T-helper 17 cell (primary cell): Measurements from ENCODE around the gene KCNJ13. TPM values are rescaled to one million over a fixed set of nuclear protein-coding genes. Genes with fewer than 3 reads are reported as not detected.

Source experiments
- ATAC-seq: fragments of 150-1000 bp; cut with Tn5 transposase; 2 replicates; pipeline ENCODE4 v1.10.0; 2021; ENCODE audit warnings: mild to moderate bottlenecking, moderate library complexity
- DNase-seq, 3 donors: peaks; one replicate each; pipeline versions ENCODE4 v3.0.0 to v3.0.0-alpha.2; 2020 to 2021
- H3K9me3 ChIP-seq: one replicate; pipeline ENCODE4 v1.7.0; 2013; ENCODE audit warnings: low read length, mild to moderate bottlenecking; ENCODE audit not compliant: control insufficient read depth, poor library complexity, severe bottlenecking
- H3K27ac Mint-ChIP-seq: one replicate; pipeline ENCODE4 v1.8.0; 2022; ENCODE audit warnings: mild to moderate bottlenecking, moderate library complexity, mixed read lengths
- H3K27me3 Mint-ChIP-seq: one replicate; pipeline ENCODE4 v1.8.0; 2022; ENCODE audit warnings: mixed read lengths
- H3K36me3 Mint-ChIP-seq: one replicate; pipeline ENCODE4 v1.8.0; 2022; ENCODE audit warnings: low read depth, mixed read lengths
- H3K4me1 Mint-ChIP-seq: one replicate; pipeline ENCODE4 v1.8.0; 2022; ENCODE audit warnings: mild to moderate bottlenecking, mixed read lengths
- H3K4me3 Mint-ChIP-seq: one replicate; pipeline ENCODE4 v1.8.0; 2022; ENCODE audit warnings: mild to moderate bottlenecking, moderate library complexity, mixed read lengths
- total RNA-seq, 4 donors: library from RNA in 2 of 4; stranded (reverse) in 2 of 4; gene quantifications; one replicate each; pipeline ENCODE4 v1.2.3 and lab custom pipeline; 2022 to 2026

KCNJ13 gene
- total RNA-seq = not detected
- total RNA-seq (lab: John Stamatoyannopoulos, UW) = 0 reads per million in 2 donors

DNA sequence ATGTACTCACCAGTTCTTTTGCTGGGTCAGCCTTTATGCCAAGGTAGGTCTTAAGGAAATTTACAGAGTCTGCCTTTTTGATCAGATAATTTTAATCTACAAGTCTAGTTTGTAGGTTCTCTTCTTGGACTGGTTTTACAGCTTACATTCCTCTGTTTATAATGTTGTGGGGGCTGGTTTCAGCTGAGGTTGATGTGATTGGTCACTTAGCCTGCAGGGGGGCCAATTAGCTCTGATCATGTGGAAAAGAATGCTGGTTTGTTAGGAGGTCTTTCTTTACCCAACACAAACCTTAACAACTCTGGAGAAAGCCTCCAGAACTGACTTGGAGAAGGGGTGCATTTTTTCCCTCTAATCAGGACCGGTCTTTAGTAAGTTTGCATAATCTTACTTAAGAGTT lies at the start of gene KCNJ13:
TSS of gene KCNJ13 (minus strand) at position 131 of the 400 bp plus-strand sequence. CDS start 5,203 bp downstream, outside the sequence.
- no peak for DNase-seq
- Mint-ChIP-seq H3K27ac (no peak within 1 kb of the TSS), H3K36me3 (peaks cover 2% of the 10 kb centered on the region), H3K4me3 (no peak within 1 kb of the TSS), H3K4me1 (peaks cover 15% of the 10 kb centered on the region), H3K27me3 (no peaks in the 10 kb centered on the region)
- no peak for ATAC-seq
- no peaks in the 10 kb centered on the region for H3K9me3 ChIP-seq

DNA sequence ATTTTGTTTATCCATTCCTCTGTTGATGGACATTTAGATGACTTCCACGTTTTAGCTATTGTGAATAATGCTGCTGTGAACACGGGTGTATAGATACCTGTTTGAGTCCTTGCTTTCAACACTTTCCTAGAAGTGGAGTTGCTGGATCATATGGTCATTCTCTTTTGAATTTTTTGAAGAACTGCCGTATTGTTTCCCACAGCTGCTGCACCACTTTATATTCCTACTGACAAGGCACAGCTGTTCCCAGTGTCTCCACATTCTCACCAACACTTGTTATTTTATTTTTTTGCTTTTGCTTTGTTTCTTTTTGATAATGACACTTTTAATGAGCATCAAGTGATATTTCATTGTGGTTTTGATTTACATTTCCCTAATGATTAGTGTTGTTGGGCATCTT lies 41.4 kb upstream of the KCNJ13 start:
- Mint-ChIP-seq H3K36me3 (peaks cover 11% of the 10 kb centered on the region), H3K4me1 (peaks cover 7% of the 10 kb centered on the region), H3K27ac (no peak overlapping the region), H3K4me3 (no peak overlapping the region), H3K27me3 (no peaks in the 10 kb centered on the region)
- DNase-seq = no peak
- no peak for ATAC-seq
- no peaks in the 10 kb centered on the region for H3K9me3 ChIP-seq

DNA sequence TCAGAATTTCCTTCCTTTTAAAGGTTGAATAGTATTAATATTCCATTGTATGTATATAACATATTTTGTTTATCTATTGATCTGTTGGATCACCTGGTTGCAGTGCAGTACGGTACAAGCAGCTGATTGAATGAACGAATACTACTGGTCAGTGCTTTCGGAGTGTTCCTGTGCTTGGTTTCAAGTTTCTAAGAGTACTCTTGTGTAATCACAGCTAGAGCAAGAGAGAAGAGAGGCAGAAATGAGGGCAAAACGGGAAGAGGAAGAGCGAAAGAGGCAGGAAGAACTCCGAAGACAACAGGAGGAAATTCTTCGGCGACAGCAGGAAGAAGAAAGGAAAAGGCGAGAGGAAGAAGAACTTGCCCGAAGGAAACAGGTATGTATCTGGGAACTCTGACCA lies 40.3 kb upstream of the KCNJ13 start:
- peaks cover 7% of the 10 kb centered on the region for H3K4me1 Mint-ChIP-seq
- no peaks in the 10 kb centered on the region for H3K9me3 ChIP-seq
- ATAC-seq (no peak), DNase-seq (no peak)
- no peak overlapping the region for H3K4me3 Mint-ChIP-seq
- peaks cover 11% of the 10 kb centered on the region for H3K36me3 Mint-ChIP-seq
- H3K27ac Mint-ChIP-seq = no peak overlapping the region
- no peaks in the 10 kb centered on the region for H3K27me3 Mint-ChIP-seq

DNA sequence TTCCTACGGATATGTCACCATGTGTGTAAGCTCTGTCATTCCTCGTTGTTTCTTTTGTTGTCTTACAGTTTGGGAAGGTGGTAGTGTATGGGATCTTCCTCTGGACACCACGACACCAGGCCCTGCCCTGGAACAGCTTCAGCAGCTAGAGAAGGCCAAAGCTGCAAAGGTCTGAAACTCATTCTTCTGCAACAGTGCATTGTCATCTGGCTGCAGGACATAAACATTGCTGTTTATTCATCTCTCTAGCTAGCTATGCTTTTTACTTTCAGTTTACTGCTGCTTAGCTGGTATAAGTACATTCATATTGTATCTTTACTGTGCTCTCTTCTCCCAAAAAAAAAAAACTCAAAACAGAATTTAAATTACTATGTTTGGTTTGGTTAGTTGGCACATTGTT lies 39.2 kb upstream of the KCNJ13 start:
- H3K27ac Mint-ChIP-seq = no peak overlapping the region
- peaks cover 5% of the 10 kb centered on the region for H3K4me1 Mint-ChIP-seq

DNA sequence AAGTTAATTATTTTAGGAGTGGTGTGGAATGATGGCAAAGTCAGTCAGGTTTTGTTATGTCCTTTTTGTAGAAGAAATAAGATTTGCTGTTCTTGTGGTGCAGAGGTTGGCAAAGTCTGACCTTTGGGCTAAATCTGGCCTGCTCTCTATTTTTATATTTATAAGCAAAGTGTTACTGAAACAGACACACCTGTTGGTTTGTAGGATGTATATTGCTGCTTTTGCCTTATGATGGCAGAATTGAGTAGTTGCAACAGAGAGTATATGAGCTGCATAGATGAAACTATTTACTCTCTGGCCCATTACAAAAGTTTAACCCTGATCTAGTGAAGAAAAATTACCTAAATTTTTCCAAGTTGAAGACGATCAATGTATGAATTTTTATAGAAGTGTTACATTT lies 34.1 kb upstream of the KCNJ13 start:
- ATAC-seq (no peak), DNase-seq (no peak)
- H3K27me3 Mint-ChIP-seq = no peaks in the 10 kb centered on the region
- no peak overlapping the region for H3K4me3 Mint-ChIP-seq
- no peaks in the 10 kb centered on the region for H3K4me1 Mint-ChIP-seq
- H3K9me3 ChIP-seq = no peaks in the 10 kb centered on the region
- H3K36me3 Mint-ChIP-seq = no peaks in the 10 kb centered on the region
- no peak overlapping the region for H3K27ac Mint-ChIP-seq

More for the DNA sequence above, 39.2 kb upstream of the KCNJ13 start:
- ATAC-seq (no peak), DNase-seq (no peak)
- Mint-ChIP-seq H3K4me3 (no peak overlapping the region), H3K36me3 (peaks cover 11% of the 10 kb centered on the region), H3K27me3 (no peaks in the 10 kb centered on the region)
- H3K9me3 ChIP-seq = no peaks in the 10 kb centered on the region

DNA sequence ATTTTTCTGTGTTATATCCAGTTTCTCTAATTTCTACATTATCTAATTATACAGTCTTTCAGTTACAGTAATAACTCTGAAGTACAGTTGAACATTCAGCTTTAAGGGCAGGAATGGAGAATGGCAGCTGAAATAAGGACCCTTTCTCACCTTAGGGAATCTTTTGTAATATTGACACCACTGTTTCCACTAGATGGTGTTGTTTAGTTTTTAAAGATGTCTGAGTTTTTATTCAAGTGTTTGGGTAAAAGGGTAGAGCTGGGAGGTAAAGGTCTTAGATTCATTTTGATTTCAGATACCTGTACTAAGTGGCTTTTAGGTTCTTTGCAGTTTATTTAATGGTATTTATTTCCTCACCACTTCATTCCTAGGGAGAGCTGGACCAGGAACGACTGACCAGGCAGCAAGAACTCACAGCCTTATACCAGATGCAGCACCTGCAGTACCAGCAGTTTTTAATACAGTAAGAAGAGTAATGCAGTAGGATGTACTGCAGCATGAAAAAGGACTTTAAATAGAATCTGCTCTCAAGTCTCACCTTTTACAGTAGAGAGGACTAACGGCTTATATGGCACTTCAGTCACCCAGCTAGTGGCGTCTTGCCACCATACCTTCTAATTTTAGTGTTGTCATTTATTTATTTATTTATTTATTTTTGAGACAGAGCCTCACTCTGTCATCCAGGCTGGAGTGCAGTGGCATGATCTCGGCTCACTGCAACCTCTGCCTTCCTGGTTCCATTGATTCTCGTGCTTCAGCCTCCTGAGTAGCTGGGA lies 33.2 kb upstream of the KCNJ13 start:
- DNase-seq (no peak), ATAC-seq (no peak)
- H3K9me3 ChIP-seq = no peaks in the 10 kb centered on the region
- no peak overlapping the region for H3K4me3 Mint-ChIP-seq
- H3K36me3 Mint-ChIP-seq = no peaks in the 10 kb centered on the region
- peaks cover 2% of the 10 kb centered on the region for H3K4me1 Mint-ChIP-seq
- H3K27me3 Mint-ChIP-seq = no peaks in the 10 kb centered on the region
- no peak overlapping the region for H3K27ac Mint-ChIP-seq

DNA sequence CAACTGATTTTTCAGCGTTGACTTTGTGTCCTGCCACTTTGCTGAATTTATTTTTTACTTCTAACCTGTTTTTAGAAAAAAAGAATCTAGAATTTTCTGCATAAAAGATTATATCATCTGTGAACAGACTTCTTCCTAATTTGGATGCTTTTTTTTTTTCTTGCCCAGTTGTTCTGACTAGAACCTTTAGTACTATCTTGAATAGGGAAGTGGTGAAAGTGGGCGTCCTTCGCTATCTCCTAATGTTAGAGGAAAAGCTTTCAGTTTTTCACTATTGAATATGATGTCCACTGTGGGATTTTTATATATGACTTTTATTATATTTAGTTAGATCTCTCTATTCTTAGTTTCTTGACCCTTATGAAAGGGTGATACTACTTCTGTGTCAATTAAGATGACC lies 25.7 kb upstream of the KCNJ13 start:
- no peak for DNase-seq
- Mint-ChIP-seq H3K36me3 (no peaks in the 10 kb centered on the region), H3K27me3 (no peaks in the 10 kb centered on the region), H3K4me3 (no peak overlapping the region), H3K4me1 (peaks cover 2% of the 10 kb centered on the region), H3K27ac (no peak overlapping the region)
- H3K9me3 ChIP-seq = no peaks in the 10 kb centered on the region
- ATAC-seq = no peak

DNA sequence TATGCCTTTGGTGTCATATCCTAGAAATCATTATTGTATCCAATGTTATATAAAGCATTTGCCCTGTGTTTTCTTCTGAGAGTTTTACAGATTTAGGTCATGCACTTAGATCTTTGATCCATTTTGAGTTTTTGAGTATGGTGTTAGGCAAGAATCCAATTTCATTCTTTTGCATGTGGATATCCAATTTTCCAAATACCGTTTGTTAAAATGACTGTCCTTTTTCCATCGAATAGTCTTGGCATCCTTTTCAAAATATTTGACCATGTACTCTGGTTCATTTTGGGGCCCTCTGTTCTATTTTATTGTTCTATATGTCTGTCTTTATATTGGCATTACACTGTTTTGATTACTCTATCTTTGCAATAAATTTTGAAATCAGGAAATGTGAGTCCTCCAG lies 23.8 kb upstream of the KCNJ13 start:
- Mint-ChIP-seq H3K27ac (no peak overlapping the region), H3K4me1 (peaks cover 1% of the 10 kb centered on the region), H3K27me3 (no peaks in the 10 kb centered on the region), H3K4me3 (no peak overlapping the region), H3K36me3 (no peaks in the 10 kb centered on the region)
- no peak for ATAC-seq
- no peaks in the 10 kb centered on the region for H3K9me3 ChIP-seq
- no peak for DNase-seq

DNA sequence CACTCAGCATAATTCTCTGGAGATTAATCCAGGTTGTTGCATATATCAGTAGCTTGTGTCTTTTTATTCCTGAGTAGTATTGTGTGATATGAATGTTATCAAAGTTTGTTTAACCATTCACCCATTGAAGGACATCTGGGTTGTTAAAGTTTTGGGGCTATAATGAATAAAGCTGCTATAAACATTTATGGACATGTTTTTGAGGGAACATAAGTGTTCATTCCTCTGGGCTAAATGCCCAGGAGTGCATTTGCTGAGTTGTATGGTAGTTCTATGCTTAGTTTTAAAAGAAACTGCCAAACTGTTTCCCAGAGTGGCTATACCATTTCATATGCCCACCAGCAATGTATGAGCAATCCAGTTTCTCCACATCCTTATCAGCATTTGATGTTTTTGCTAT lies 21.8 kb upstream of the KCNJ13 start:
- H3K4me3 Mint-ChIP-seq = no peak overlapping the region
- no peak for ATAC-seq

DNA sequence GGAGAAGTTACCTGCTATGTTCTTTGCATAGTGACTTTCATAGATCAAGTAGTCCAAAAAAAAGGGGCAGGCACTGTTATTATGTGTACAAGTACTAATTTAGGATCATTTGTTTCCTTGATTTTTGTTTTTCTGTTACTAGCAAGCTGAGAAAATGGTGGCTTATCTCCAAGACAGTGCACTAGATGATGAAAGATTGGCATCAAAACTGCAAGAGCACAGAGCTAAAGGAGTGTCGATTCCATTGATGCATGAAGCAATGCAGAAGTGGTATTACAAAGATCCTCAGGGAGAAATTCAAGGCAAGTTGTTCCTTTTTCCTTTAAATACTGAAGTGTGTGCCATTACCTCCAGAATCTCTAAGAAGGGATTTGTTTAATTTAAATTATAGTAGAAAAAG lies 19.6 kb upstream of the KCNJ13 start:
- no peak for DNase-seq
- peaks cover 3% of the 10 kb centered on the region for H3K36me3 Mint-ChIP-seq
- H3K27ac Mint-ChIP-seq = no peak overlapping the region
- peaks cover under 1% of the 10 kb centered on the region for H3K4me1 Mint-ChIP-seq
- no peak for ATAC-seq
- H3K9me3 ChIP-seq = no peaks in the 10 kb centered on the region
- H3K4me3 Mint-ChIP-seq = no peak overlapping the region
- no peaks in the 10 kb centered on the region for H3K27me3 Mint-ChIP-seq

More for the DNA sequence above, 21.8 kb upstream of the KCNJ13 start:
- Mint-ChIP-seq H3K27ac (no peak overlapping the region), H3K4me1 (no peaks in the 10 kb centered on the region), H3K36me3 (no peaks in the 10 kb centered on the region), H3K27me3 (no peaks in the 10 kb centered on the region)
- no peak for DNase-seq
- no peaks in the 10 kb centered on the region for H3K9me3 ChIP-seq

DNA sequence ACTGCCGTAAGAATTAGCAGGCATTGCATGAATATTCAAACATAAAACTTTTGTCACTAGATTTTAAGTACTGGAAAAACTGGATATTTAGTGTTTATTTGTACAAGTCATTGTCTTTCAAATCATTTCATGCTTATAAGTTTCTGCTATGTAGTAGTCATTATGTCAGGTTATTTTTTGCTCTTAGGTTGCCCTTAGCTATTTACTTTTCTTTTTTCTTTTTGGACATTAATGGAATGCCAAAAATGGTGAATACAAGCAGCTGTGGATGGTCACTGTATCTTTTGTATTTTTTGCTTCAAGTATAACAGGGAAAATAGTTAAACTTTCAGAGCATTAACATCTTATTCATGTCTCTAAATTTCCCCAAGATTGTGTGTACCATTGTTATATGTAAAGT lies 18.6 kb upstream of the KCNJ13 start:
- Mint-ChIP-seq H3K27me3 (no peaks in the 10 kb centered on the region), H3K4me3 (no peak overlapping the region), H3K36me3 (peaks cover 10% of the 10 kb centered on the region), H3K4me1 (peaks cover 5% of the 10 kb centered on the region), H3K27ac (no peak overlapping the region)
- ATAC-seq (no peak), DNase-seq (no peak)
- H3K9me3 ChIP-seq = no peaks in the 10 kb centered on the region

DNA sequence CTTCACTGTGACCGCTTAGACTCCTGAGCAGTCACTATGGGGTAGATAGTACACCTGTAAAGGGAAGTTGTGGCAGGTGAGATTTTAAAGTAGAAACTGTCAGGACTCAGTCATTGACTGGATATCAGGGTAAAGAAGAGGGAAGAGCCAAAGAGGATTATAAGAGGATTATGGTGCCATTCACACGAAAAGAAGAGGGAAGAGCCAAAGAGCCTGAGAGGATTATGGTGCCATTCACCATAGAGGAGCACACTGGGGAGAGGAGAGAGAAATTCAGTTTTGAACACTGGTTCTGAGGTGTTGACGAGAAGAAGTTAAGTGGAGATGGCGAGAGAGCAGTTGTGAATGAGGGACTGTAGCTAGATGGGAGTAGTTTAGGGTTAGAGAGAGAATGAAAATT lies 16.9 kb upstream of the KCNJ13 start:
- H3K4me3 Mint-ChIP-seq = no peak overlapping the region
- H3K9me3 ChIP-seq = no peaks in the 10 kb centered on the region
- H3K4me1 Mint-ChIP-seq = peaks cover 5% of the 10 kb centered on the region
- DNase-seq (no peak), ATAC-seq (no peak)
- no peak overlapping the region for H3K27ac Mint-ChIP-seq
- no peaks in the 10 kb centered on the region for H3K27me3 Mint-ChIP-seq
- H3K36me3 Mint-ChIP-seq = peaks cover 14% of the 10 kb centered on the region

DNA sequence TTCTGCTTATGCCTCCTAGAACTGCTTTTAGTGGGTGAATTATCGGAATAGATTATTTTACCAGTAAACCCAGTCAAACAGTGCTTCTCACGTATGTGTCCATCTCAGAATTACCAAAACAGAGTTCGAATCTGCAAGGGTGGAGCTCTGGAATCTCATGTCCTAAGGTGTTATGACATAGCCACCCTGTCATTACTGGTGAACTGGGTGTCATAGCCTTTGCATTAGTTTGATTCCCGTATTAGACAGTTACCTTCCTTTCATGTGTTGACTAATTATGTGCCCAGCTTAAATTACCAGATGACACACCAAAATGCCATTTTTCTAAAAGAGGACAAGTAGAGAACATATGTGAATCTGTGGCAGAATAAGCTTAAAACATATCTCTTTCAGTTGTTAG lies 15.2 kb upstream of the KCNJ13 start:
- no peaks in the 10 kb centered on the region for H3K9me3 ChIP-seq
- Mint-ChIP-seq H3K36me3 (peaks cover 14% of the 10 kb centered on the region), H3K27ac (no peak overlapping the region), H3K4me3 (no peak overlapping the region), H3K27me3 (no peaks in the 10 kb centered on the region), H3K4me1 (peaks cover 8% of the 10 kb centered on the region)
- ATAC-seq (no peak), DNase-seq (no peak)

DNA sequence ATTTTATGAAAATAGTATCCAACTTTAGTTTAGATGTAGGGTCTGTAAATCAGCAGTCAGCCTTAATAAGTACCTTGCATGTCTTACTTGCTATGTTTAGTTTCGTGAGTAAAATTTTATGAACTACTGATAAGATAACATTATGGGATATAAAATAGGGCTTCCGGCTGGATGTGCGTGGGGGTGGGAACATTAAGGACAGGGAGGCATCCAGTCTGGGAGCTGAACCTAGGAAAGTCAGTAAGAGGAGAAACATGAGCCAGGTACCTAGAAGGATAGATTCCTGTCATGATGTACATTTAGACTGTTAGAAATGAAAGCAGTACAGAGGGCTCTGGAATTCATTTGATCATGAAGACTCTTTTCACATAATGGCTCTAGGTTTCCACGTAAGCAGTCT lies 12.7 kb upstream of the KCNJ13 start:
- H3K27ac Mint-ChIP-seq = peak overlapping the region; percentile 32
- H3K27me3 Mint-ChIP-seq = no peaks in the 10 kb centered on the region
- DNase-seq (no peak), ATAC-seq (no peak)
- peaks cover 14% of the 10 kb centered on the region for H3K36me3 Mint-ChIP-seq
- H3K4me3 Mint-ChIP-seq = no peak overlapping the region
- H3K9me3 ChIP-seq = no peaks in the 10 kb centered on the region
- H3K4me1 Mint-ChIP-seq = peaks cover 8% of the 10 kb centered on the region
